Hematopoietic multipotent progenitor cell treated with erythropoietin and hydrocortisone succinate and interleukin-3 and kit ligand, for 15 days (in vitro differentiated cells): ENCODE data around the gene PPFIA1.
"Not testable (repeated sequence)": the region's sequence is repeated elsewhere in the genome, so short reads cannot be mapped to it uniquely, and the experiment has no call there.

ENCODE experiments used
- DNase-seq: peaks from one replicate; pipeline ENCODE4 v3.0.0-alpha.2; 2015; ENCODE audit warnings: low spot score

The PPFIA1 gene

GRCh38 chr11:70325824-70326223 is 55.3 kb downstream of the PPFIA1 start:
- DNase-seq: no peak

DNA sequence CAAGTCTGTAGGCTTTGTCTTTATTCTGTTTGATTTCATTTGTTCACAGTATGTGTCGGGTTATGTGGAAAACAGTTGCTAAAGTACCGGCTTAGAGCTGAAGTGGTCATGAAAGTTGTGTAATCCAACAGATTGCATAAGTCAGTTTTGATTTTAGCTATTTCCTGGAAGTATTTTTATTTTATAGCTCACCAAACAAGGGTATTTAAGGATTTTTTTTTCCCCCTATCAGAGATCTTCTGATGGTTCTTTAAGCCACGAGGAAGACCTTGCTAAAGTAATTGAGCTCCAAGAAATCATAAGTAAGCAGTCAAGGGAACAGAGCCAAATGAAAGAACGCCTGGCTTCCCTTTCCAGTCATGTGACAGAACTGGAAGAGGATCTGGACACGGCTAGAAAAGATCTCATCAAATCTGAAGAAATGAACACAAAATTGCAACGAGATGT is 55.9 kb downstream of the PPFIA1 start:
- no peak for DNase-seq

DNA sequence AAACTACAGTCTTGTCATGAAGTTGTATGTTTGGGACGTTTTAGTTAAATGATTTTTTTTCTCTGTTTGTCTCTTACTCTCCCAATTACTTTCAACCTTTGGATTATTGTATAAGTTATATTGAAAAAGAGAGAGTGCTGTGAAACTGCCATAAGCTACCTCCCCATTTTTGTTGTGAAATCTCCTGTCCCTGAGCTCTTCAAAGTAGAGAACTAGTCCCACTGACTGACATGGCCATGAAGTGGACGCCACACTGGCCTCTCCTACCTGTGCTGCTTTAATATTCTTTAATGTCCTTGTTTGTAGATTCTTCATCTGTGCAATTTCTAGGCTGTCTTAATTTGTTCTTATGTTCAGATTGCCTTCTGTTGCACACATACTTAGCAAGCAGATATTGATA is 56.3 kb downstream of the PPFIA1 start:
- no peak for DNase-seq

DNA sequence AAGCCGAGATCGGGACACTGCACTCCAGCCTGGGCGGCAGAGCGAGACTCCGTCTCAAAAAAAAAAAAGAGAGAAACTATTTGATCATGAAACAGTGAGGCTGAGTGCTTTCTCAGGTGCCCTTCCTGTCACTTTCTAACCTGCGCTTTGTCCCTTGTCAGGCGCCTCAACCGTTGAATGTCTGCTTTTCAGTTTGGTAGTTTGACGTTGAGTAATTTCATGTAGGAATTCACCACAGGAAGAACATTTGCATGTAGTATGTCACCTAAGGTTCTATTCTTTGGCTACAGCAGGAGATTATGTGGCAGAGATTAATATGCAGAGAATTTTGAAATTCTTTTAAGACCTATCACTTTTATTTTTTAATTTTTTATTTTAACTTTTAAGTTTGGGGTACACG is 57.2 kb downstream of the PPFIA1 start:
- DNase-seq: no peak

DNA sequence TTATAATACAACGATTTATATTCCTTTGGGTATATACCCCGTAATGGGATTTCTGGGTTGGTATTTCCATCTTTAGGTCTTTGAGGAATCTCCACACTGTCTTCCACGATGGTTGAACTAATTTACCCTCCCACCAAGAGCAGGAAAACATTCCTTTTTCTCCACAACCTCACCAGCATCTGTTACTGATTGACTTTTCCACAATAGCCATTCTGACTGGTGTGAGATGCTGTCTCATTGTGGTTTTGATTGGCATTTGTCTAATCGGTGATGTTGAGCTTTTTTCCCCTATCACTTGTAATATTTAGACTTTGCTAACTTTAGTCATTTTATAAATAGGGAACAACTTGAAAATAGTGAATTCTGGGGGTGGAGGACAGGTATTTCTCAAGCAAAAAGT is 58.1 kb downstream of the PPFIA1 start:
- DNase-seq: no peak

GRCh38 chr11:70331320-70331843 is 60.9 kb downstream of the PPFIA1 start:
- not testable (repeated sequence) for DNase-seq

DNA sequence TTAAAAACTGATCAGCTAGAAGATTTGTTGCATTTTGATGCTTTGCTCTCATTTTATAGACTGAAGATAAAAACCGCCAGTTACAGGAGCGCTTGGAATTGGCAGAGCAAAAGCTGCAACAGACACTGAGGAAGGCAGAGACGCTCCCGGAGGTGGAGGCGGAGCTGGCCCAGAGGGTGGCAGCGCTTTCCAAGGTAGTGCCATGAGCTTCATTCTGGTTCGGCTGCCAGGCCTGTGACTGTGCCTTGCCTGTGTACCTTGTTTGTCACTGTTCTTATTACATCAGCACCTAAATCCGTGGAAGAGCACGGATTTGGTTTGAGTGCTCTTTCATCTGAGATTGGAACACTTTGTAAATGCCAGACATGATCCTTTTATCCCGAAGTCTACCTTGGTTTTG is 61.4 kb downstream of the PPFIA1 start:
- no peak for DNase-seq

- no peak for DNase-seq
Observed at GRCh38 chr11:70332567-70332966, 62.1 kb downstream of the PPFIA1 start.

DNA sequence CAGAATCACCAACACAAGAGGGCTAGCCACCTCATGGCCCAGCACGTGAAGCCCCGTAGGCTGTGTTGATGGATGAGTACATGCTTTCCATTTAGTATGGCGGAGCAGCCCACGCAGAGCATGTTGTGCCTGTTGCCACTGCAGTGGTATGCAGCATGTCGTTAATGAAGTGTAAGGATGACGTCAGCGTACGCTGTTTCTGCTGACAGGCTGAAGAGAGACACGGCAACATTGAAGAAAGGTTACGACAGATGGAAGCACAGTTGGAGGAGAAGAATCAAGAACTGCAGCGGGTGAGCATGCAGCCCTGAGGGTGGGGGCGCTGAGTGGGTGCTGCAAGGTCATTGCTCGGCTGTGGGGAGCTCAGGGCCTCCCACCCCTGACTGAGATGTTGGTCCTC is 62.8 kb downstream of the PPFIA1 start:
- DNase-seq: no peak

DNA sequence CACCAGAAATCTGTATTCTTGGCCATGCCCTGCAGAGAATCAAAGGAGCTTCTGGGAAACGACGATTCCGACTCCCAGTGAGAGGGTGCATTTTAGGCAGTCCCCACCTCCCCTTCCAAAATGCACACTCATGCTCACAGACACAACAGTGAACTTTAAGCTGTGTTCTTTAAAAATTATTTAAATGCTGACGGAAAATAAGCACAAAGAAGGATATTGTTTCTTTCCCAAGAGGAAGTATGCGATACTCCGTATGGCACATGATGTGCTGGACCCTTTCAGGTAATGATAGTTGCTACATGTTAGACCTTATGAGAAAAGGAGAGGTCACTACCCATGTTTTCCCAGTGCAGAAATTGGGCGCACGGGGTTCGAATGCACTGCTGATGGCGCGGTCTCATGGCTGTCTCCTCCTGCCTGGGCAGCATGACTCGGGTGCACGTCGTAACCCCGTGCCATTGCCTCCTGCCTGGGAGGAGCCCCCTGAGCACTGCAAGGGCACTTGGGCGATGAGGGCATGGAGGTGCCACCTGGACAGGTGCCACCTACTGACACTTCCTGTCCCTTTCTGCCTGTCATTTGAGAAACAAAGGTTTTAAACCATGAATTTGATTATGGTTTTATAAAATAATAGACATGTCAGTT is 64.0 kb downstream of the PPFIA1 start:
- no peak for DNase-seq

DNA sequence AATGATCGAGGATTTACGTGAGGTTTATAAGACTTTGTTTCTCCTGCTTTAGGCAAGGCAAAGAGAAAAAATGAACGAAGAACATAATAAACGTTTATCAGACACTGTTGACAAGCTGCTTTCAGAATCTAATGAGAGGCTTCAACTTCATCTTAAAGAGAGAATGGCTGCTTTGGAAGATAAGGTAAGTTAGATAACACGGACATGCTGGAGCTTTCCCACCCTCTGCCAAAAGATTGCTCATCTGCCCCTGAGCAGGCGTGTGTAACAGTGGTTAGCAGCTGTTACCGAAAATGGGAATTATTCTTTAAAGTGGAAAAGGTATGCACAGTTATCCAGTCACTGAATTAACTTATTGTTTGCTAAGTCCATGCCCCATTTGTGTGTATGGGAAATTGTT is 65.0 kb downstream of the PPFIA1 start:
- DNase-seq: peak; percentile 43

DNA sequence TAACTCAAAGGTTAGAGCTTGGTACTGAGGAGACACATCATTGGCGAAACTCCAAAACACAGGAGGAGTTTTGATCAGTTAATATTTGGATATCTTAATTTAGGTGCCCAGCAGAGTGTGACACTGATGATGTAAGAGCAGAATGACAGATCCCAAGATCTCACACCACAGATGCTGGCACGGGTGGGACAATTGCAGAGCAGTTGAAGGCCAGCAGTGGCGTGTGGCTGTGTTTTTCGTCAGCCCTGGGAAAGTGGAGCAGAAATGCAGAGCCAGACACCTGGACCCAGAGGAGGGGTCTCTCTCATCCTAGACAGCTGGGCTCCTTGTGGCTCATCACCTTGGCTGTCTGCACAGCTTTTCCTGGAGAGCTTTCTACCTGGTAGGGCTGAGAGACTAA is 68.1 kb downstream of the PPFIA1 start:
- no peak for DNase-seq

DNA sequence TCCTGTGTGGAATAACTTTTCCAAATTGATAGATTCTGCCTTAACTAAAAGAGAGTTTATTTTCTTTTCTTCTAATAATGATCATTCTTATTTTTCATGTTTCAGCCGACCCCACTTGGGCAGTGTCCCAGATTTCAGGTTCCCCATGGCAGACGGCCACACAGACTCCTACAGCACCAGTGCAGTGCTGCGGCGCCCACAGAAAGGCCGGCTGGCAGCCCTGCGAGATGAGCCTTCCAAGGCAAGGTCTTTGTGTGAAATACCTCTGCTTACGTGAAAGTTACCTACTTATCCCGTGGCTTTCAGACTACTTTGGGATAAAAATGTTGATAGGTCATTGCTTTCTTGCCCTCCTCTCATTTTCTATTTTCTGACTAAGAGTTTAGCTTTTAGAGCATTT is 68.6 kb downstream of the PPFIA1 start:
- no peak for DNase-seq

- no peak for DNase-seq
Observed at GRCh38 chr11:70341881-70342429, 71.5 kb downstream of the PPFIA1 start.

- no peak for DNase-seq
Observed at GRCh38 chr11:70343636-70344035, 73.1 kb downstream of the PPFIA1 start.

- no peak for DNase-seq
Observed at GRCh38 chr11:70348191-70348590, 77.7 kb downstream of the PPFIA1 start.

DNA sequence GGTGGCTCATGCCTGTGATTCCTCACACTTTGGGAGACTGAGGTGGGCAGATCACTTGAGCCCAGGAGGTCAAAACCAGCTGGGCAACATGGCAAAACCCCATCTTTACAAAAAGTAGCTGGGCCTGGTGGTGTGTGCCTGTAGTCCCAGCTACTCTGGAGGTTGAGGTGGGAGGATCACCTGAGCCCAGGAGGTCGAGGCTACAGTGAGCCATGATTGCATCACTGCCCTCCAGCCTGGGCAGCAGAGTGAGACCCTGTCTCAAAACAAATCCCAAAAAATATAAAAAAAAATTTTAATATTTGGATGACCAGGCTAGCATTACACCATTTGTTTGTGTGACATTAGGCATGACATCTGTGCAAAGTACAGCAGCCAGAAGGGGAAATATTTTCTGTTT is 78.1 kb downstream of the PPFIA1 start:
- DNase-seq: no peak

DNA sequence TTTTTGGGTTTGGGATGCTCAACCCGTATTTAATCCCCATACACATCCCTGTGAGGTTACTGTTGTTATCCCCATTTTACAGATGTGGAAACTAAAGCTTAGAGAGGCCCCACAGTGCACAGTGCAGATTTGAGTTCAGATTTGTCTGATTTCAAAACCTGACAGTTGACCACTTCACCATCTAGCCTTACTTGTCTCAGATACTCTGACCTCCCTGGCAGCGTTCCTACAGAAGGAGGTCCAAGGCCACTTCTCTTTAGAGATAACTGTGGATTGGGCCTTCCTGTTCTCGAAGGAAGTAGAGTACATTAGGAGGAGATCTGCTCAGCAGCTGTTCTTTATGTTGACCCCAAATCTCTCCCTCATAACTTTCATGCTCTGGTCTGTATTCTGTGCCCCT is 81.2 kb downstream of the PPFIA1 start:
- no peak for DNase-seq

- peak; percentile 13 for DNase-seq
Observed at GRCh38 chr11:70352100-70352499, 81.6 kb downstream of the PPFIA1 start.

- no peak for DNase-seq
Observed at GRCh38 chr11:70352601-70353000, 82.1 kb downstream of the PPFIA1 start.

- DNase-seq: no peak
Observed at GRCh38 chr11:70353329-70353728, 82.8 kb downstream of the PPFIA1 start.

DNA sequence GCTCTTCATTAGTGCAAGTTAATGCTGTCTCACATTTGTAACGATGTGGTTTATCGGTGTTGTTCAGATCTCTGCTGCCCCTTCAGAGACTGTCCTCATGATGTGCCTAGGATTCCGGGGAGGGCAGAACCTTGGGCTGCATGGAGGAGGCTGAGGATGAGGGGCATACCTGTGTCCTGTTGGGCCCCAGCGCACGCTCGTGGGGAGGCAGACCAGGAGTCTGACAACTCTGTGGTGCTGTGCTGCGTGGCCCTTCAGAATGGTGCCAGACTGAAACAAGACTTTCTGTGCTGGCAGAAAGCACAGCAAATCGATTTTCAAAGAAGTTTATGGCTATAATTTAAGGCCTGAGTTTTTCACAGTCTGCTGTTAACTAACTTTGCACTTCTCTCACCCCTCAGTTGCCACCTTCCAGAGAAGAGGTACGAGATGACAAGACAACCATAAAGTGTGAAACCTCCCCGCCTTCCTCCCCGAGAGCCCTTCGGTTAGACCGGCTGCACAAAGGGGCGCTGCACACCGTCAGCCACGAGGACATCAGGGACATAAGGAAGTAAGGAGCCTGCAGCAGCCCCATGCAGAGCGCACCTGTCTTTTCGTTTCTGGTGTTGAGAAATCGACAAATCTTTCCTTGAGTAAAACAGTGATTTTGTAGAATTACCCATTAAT is 83.5 kb downstream of the PPFIA1 start:
- DNase-seq: no peak

DNA sequence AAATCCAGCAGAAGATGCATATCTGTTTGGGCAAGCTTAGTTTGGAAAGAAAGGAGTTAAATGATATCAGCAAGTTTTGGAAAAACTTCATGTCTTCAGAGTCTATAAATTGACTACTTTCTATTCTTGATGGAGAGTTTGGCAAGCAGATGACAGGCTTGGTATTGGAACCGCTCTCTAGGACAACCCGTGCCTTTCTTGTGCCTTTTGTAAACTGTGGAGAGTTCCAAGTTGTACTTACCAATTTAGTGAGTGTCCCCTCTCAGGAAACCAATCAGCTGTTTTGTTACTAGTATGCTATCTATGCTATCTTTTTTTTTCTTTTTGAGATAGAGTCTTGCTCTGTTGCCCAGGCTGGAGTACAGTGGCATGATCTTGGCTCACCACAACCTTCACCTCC is 84.1 kb downstream of the PPFIA1 start:
- no peak for DNase-seq

DNA sequence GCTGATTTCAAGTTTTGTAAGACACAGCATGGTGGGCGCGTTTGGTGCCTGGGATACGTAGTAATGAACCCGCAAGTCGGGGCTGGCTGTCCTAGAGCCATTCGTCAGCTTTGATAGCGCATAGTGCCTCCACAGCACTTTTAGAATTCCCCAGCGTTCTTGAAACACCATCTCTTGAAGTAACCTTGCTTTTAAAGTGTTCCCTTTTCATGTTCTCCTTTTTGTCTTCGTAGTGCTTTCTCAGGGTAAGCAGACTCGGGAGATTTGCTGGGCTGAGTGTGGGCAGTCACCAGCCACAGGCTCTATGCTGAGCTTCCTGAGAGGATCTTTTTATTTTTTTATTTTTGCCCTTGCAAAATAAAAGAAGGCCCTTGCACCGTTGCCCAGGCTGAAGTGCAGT is 88.3 kb downstream of the PPFIA1 start:
- DNase-seq: no peak
